ENCODE measurements around the gene ARID3B. TPM values are rescaled to one million over a fixed set of nuclear protein-coding genes. Genes with fewer than 3 reads are reported as not detected.
"Not testable (repeated sequence)": the region's sequence is repeated elsewhere in the genome, so short reads cannot be mapped to it uniquely, and the experiment has no call there.

Gene ARID3B
- polyA plus RNA-seq, 4 donors: 9.6 to 20.4 (median 15.3) TPM

DNA sequence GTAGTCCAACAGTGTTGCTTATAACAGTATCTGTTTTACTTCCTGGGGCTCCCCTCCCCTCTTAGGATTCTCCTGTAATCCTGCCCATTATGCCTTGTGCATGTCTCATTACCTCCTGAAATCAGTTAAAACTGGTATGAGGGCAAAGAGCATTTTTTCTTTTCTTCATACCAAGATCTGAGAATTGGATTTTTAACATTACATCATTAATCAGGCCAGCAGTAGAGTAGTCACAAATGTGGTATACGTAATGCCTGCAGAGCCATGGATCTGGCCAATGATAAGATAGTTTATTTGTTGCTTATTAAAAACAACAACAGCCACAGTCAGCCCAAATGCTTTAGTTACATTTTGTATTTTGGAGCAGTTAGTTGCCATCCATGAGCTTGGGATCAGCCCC is 23.2 kb downstream of the ARID3B start:
- DNase-seq (ENCODE audit: low read depth in 4 of 4, low spot score in 2 of 4): no peak

DNA sequence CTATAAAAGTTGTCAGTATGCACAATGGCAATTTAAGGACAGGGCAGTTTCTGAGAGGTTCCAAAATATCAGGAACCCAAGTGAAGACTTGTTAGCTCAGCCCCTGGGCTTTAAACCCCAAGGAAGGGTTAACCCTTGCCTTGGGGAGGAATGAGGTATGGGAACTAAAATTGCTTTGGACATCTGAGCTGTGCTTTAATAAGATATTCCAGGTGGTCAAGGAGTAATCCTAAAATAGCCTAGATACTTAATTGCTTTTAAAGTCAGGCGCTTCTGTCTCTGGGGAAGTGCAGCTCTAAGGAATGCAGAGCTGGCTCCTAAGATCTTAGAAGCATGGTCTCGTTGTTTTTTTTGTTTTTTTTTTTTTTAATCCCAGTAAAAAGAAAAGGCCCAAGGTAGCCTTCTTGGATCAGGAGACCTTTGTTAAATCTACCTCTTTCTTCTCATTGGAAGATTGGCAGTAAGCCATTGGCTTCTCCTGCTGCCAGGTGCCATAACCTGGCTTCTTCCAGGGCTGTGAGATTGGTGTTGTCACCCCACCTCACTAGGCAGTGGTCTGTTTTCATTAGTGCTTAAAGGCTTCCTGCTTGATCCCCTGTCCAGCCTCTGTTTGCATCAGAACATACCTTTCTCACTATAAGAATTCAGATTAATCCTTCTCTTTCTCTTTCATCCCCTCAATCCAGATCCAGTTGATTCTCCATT is 24.5 kb downstream of the ARID3B start:
- no peak for DNase-seq (ENCODE audit: low read depth in 4 of 4, low spot score in 2 of 4)

DNA sequence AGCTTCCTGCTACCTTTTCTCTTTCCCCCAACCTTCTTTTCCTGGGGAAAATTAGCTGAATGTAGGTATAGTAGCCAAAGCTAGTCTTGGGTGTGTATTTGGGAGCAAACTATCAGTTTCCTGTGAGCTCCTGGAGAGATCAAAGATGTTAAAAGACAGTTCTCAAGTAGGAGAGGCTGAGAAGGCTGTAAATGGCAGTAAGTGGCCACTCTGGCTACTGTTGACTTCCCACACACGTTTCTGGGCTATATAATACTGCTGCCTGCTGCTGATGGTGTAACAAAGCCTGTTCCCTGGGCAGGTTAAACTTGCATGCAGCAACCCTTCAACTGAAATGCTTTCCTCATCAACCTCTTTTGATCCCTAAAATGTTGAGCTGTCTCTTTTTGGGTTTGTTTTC is 27.6 kb downstream of the ARID3B start:
- no peak for DNase-seq (ENCODE audit: low read depth in 4 of 4, low spot score in 2 of 4)

DNA sequence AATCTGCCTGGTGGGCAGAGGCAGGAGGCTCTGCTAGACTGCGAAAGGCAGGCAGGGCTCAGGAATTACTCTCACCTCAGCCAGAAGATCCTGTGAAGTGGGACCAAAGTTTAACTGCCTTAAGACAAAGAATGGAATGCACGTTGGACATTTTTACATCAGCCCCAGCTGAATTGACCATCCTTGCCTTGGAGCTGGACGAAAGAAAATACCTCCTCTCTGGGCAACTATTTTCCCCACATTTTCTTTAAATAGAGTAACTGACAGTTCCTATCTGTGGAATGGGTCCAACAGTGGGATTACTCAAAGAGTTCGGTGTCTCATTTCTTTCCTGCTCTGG is 28.7 kb downstream of the ARID3B start:
- DNase-seq (ENCODE audit: low read depth in 4 of 4, low spot score in 2 of 4): no peak

DNA sequence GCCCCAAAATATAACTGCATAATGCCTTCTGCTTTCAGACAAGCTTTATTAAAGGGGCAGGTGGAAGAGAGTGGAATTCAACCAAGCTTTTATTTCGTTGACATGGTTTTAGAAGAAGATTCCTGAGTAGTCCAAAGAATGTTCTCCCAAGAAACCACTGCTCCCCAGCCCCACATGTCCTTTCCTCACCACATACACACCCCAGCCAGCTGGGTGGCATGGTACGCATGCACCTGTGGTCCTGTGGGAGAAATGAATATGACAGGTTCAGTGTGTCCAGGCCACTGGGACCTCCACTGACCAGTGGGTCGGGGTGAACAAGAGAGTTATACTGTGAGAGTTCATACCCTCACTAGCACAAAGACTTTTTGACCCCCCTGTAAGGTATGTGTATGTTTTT is 30.2 kb downstream of the ARID3B start:
- DNase-seq (ENCODE audit: low read depth in 4 of 4, low spot score in 2 of 4): no peak

DNA sequence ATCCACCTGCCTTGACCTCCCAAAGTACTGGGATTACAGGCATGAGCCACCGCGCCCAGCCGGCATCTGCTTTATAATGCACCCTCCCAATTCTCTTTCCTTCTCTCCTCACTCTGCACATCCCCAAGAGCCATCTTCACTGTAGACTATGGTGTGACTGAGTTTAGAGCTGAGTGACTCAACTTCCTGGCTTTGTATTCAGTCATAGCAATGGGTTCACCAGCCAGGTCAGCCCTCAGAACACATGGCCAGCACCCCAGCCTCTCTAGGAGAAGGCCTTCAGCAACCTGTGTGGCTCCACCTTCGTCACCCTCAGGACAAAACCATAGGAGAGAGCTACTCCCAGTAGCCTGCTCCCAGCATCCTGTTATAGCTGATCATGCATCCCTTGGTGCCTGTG is 33.0 kb downstream of the ARID3B start:
- no peak for DNase-seq (ENCODE audit: low read depth in 4 of 4, low spot score in 2 of 4)

DNA sequence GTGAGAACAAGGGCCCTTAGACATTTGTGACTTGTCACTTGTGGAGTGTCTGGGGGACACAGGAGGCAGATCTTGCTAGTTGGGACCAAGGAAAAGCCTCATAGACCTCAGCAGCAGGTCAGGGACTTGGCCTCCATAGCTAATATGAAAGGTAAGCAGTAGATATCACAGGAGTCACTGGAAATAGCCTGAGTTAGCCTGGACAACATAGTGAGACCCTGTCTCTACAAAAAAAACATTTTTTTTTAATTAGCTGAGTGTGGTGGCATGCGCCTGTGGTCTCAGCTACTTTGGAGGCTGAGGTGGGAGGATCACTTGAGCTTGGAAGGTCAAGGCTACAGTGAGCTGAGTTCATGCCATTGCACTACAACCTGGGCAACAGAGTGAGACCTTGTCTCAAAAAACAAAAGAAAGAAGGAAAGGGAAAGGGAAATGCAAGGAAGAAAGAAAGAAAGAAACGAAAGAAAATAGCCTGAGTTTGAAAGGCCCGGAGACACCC is 37.5 kb downstream of the ARID3B start:
- DNase-seq (ENCODE audit: low read depth in 4 of 4, low spot score in 2 of 4): no peak

DNA sequence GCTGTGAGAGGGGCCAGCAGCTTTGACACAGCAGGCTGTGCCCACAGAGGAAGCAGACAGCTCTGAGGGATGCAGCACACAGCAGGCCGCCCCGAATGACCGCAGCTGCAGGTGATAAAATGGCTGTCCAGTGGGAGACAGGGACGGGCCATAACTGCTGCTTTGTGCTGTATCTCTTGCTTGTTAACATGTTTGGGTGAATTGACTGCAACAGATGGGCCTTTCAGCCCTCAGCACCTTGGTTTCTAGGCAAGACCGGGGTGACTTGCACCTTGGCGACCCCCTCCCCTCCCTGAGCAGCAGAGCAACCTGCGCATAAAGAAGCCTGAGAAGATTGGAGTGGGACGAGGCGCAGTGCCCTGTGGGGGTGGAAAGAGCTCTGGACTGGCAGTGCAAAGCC is 38.0 kb downstream of the ARID3B start:
- DNase-seq (ENCODE audit: low read depth in 4 of 4, low spot score in 2 of 4): no peak

DNA sequence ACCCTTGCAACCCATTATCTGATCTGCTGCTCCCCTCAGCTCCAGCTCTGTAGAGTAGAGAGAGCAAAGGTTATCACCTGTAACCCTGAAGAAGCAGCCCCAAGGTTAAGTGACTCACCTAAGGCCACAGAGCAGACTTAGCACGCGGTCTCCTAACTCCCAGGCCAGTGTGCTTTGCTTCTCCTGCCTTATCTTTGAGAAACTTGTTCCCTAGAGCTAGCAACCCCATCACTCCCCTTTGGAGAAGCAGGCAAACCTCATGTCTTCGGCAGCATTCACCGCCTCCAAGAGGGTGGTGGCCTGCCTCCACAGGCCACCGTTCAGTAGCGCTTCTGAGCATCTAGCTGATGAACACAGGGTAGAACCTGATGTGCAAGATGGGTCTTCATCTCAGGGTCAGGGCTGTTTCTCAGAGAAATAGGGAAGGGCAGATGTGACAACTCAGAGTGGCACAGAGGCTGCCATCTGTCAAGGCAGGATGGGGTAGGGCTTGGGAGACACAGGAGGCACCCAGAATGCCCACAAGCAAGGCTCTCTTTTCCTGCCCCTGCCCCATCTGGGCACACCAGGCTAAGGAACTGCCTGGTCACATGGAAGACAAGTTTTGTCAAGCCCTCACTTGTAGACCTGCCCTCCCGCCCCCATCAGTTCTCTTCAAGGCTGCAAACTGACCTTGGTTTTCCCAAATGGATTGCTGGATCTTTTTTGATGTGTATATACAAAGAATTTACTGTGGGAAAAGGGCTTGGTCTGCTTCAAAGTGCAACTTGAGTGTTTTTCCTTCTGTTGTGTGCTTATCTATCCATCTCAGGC is 39.7 kb downstream of the ARID3B start:
- DNase-seq (ENCODE audit: low read depth in 4 of 4, low spot score in 2 of 4): no peak

DNA sequence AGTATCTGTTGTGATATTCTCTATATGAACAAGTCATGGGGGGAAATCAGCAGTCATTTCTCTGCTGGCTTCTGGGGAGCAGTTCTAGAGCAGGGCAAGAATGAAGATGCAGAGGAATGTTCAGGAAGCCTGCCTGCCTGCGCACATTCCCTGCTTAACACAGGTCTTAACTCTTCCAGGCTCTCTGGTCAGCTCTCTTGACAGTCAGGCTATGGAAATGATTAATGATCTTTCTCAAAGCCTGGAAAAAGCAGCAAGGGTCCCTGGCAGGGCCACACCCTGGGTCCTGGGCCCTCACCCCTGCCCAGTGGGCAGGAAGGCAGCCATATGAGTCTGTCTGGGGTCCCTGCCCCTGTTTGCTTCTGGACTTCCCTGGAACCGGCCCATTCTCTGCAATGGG is 43.2 kb downstream of the ARID3B start:
- no peak for DNase-seq (ENCODE audit: low read depth in 4 of 4, low spot score in 2 of 4)

DNA sequence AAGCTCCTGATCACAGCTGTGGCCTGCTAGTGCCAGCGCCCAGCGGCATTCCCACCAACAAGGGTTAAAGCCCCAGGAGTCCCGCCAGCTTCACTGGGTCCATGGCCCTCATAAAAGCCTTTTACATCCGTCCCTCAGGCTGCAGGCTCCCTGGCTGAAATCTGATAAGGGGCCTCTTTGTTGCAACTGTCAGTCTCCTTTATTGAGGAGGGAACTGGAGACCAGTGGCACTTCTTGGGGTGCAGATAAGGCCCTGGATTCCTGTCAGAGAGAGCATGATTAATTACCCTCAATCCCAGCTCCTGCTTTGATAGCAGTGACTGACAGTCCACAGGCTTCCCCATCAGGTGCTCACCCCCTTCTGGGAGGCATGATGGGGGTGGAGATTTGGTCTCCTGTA is 43.8 kb downstream of the ARID3B start:
- no peak for DNase-seq (ENCODE audit: low read depth in 4 of 4, low spot score in 2 of 4)

DNA sequence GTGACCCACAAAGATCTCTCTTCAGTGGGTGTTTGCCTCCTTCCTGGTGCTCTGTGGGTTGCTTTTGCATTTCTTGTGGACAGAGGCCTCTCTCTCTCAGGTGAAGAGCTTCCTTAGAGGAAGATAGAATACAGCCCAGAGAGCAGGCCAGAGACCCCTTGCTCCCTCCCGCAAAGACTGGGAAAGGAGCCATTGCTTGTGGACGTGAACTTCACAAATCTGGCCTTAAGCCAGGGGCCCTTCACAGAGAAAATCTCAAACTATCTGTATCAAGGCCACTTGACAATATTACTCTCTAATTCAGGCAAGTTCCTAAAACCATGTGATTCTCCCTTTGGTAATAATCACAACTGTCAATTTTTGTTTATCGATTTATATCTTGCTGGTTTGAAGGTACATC is 44.2 kb downstream of the ARID3B start:
- DNase-seq (ENCODE audit: low read depth in 4 of 4, low spot score in 2 of 4): no peak

DNA sequence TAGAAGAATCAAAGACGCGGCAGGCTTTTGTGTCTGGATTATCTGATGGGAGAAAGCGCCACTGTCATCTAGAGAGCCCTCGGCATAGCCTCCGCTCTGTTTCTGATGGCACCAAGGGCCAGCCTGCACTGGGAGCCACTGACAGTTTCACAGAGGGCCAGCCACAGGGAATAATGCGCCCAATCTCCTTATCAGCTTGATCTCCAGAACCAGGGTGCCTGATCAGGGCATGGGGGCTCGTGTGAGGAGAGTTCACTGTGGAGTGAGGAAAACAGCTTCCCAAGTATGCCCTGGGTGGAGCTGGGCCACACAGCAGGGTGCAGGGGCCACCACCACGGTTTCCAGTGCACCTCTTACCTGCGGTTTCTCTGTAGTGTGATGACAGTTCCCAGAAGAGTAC is 44.8 kb downstream of the ARID3B start:
- DNase-seq (ENCODE audit: low read depth in 4 of 4, low spot score in 2 of 4): no peak

DNA sequence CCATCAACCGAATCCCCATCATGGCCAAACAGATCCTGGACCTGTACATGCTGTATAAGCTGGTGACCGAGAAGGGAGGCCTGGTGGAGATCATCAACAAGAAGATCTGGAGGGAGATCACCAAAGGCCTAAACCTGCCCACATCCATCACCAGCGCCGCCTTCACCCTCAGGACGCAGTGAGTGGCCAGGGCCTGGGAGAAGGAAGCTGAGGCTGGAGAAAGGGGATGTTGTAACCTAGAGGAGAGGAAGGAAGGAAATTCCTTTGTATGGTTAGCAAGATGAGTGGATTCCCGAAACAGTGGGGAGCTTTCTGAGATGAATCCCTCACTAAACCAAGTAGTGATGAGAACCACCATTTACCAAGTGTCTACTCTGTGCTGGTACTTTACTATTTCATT is 48.8 kb downstream of the ARID3B start:
- no peak for DNase-seq (ENCODE audit: low read depth in 4 of 4, low spot score in 2 of 4)

DNA sequence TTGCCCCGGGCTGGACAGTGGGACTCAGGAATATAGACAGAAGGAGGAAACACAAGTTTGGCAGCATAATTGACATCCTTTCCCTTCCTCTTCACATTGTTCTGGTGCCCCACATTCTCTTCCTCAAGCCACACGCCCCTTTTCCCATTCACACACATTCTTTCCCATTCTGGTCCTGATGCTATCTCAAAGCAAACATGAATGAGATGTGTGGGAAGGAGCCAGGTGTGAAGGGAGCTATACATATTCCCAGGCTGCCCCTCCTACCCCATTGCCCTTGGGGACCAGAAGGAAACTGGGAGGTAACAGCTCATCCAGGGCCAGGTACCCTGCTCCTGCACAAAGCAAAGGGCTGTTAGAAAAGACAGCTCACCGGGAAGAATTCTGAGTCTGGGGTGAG is 51.2 kb downstream of the ARID3B start:
- no peak for DNase-seq (ENCODE audit: low read depth in 4 of 4, low spot score in 2 of 4)

DNA sequence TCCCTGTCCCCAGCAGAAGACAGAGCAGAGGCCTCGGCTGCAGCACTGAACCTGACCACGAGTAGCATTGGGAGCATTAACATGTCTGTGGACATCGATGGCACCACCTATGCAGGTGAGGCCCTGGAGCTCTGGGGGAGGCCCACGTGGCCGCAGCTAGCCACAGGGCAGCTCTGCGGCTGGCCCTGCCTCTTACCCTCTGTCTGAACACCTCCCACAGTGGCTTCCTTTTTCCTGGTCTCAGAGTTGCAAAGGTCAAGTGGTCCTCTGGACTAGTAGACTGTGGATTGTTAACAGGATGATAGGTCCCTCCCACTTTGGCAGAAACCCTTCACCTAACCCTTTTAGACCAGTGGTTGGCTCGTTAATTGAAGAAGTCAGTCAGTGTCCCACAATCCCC is 52.1 kb downstream of the ARID3B start:
- DNase-seq (ENCODE audit: low read depth in 4 of 4, low spot score in 2 of 4): no peak

DNA sequence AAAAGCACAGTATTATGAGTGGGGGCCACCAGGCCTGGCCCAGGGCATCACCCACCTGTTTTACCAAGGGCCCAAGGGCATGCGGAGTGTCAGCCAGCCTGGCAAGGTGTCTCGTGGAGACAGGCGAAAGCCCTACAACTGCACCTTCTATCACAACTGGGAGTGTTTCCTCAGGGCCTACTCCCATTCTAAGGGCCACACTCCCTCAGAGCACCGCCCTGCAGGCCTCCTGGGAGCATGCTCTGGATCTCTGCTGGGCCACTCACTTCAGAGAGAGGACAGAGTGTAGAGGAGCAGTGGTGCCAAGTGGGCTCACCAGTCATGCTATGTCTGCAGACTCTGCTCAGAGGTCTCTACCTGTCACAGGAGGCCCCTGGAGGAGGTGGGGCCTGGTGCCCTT is 53.4 kb downstream of the ARID3B start:
- no peak for DNase-seq (ENCODE audit: low read depth in 4 of 4, low spot score in 2 of 4)

DNA sequence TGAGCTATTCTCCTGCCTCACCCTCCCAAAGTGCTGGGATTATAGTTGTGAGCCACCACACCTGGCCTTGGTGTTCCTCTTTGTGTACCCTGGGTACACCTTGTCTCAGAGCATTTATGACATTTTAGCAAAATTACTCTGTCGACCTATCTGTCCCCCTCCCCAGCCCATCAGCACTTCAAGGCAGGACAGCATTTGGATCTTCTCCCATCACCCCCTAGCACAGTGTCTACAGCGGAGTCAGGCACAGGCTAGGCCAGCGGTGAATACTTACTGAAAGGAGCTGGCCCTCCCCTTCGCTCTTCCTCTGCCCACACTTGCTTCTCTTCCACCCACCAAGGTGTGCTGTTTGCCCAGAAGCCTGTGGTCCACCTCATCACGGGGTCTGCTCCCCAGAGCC is 54.3 kb downstream of the ARID3B start:
- DNase-seq (ENCODE audit: low read depth in 4 of 4, low spot score in 2 of 4): no peak

DNA sequence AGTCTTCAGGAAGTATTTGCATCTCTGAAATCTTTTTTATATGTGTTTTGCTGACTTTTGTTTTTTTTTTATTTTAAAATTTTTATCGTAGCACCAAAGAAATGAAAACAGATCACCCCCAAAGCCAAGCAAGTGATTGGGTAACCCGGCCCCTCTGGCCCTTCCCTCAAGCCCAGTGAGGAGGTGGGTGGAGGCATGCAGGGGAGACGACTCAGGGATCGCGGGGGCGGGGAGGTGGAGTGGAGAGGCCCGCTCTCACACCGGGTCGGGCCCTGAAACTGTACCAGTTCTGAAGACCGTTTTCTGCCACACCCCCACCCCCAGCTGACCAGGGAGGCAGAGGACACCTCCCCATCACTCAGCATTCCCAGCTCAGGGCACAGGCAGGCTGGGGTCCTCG is 55.7 kb downstream of the ARID3B start:
- not testable (repeated sequence) for DNase-seq (ENCODE audit: low read depth in 4 of 4, low spot score in 2 of 4)

DNA sequence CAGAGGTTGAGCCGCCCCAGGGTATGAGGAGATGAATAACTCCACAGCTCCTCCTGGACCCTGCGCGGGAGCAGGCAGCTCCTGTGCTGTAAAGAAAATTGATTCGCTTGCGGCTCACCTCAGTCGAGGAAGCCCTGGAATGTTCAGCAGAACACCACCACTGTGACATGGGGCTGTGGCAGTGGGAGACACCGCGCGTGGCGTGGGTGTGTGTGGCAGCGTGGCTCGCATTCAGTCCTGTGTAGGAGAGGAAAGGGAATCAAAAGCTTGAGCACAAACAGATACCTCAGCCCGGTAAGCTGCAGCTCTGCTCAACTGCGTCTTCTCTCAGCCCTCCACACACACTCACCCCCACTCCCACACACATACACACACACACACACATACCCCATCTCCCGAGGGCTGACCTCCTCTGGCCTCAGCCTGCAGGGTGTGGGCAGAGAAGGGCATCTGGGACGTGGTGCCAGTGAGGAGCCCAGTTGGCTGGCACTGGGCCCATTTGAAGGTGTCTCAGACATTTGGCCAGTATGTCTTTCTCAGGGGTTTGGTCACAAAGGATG is 56.2 kb downstream of the ARID3B start:
- DNase-seq (ENCODE audit: low read depth in 4 of 4, low spot score in 2 of 4): not testable (repeated sequence)

DNA sequence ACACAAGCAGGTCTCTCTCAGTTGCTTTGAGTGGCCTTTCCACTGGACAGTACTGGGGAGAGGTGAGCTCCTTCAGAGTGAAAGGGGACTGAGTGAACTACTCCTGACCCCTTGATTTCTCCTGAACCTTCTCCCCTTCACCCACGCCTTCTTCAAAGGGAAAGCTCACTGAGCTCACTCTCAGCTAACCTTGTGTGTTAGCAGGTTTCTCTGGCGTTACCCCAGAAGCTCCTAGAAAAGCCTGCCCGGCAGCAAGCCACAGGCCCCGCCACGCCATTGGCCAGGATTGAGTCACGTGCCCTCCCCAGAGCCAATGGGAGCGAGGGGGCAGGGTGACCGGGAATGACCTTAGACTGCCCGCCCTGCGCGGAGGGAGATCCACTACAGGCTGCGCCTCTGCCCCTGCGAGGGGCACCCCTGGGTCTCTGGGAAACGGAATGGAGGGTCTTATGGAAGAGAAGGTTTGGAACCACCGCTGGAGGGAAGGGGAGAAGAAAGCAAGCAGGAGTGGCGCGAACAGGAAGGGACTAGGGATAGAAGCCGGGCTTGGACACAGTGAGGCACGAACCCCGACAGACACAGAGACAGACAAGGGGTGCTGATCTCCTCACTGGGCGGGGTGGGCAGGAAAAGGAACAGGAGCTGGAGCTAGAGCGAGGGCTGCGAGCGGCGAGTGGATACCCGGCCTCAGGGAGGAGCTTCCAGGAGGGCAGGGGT is 57.3 kb downstream of the ARID3B start:
- DNase-seq (ENCODE audit: low read depth in 4 of 4, low spot score in 2 of 4): peak in 3 of 4 donors; percentile 74 to 93 (median 87)

Measured in left renal cortex interstitium (tissue), 4 donors.